SH-SY5Y (cell line): ENCODE results near the gene TYW3.

ENCODE experiments used
- GATA2 ChIP-seq: IDR thresholded peaks from 2 replicates; pipeline ENCODE4 v1.6.1; 2011; ENCODE audit warnings: mild to moderate bottlenecking, low read depth, low read length
- GATA3 ChIP-seq: IDR thresholded peaks from 2 replicates; pipeline ENCODE4 v1.6.1; 2011; ENCODE audit warnings: low read depth, mild to moderate bottlenecking, low read length, moderate library complexity

GRCh38 chr1:74690364-74690696 is 42.6 kb upstream of the TYW3 start:
- TF ChIP-seq GATA3 (no peak), GATA2 (no peak)
